Astrocyte (in vitro differentiated cells and primary cell): ENCODE data around the gene IL15.

ENCODE experiments used
- CTCF ChIP-seq: IDR thresholded peaks from 2 replicates; pipeline ENCODE4 v1.5.1; 2011; ENCODE audit warnings: low read depth, mild to moderate bottlenecking, inconsistent platforms, low read length, moderate library complexity; ENCODE audit not compliant: insufficient read depth
- EZH2 ChIP-seq: IDR thresholded peaks from 2 replicates; pipeline ENCODE4 v1.6.1; 2012; ENCODE audit warnings: mild to moderate bottlenecking, low read length, inconsistent platforms; ENCODE audit not compliant: insufficient read depth

- no peak for TF ChIP-seq CTCF
- TF ChIP-seq EZH2: no peak
Measured at GRCh38 chr4:141610365-141610764, 26.0 kb upstream of the IL15 start.
